AG09309 (cell line): Measurements from ENCODE around the gene PPIL6.

Experiments
- DNase-seq: peaks from one replicate; pipeline ENCODE4 v3.0.0-alpha.2; 2010; ENCODE audit warnings: low read depth
- H3K4me3 ChIP-seq: 2 replicates; pipeline ENCODE4 v1.5.1; 2011; ENCODE audit warnings: mild to moderate bottlenecking, low read depth, low read length, moderate library complexity; ENCODE audit not compliant: control insufficient read depth
- TF ChIP-seq, protein P1 (sequence below): IDR thresholded peaks from 2 replicates; pipeline ENCODE4 v1.5.1; 2011; ENCODE audit warnings: mild to moderate bottlenecking, low read depth, low read length, inconsistent platforms; ENCODE audit not compliant: insufficient read depth, control insufficient read depth; ENCODE audit errors: missing control alignments

Gene PPIL6

DNA sequence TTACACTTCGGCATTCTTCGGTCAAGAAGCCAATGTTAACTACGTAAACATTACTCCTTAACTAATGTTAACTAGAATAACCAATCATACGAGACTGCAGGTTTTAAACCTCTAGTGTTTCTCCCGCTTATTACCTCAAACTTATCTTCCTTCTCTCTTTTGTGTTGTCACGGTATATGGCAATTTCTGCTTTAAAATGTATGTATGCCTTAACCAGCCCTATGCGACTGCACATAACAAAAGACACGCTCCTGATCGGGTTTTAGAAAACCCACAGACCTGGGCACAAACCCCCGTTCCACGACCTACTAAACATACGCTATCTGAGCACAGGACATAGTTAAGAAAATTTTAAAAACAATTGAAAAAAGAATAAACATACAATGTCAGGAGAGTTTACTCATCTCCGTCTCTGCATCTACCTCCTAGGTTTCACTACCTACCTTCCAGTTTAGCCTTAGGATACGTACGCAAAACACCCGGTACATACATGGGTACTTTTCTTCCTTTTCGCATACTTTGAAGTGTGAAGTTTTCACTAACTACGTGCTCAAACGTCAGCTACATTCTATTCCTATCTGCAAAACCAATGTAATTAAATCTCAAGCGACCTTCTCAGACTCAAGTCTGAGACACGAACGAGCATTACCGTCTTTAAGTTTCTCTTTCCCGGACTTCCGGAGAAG is 59.2 kb downstream of the PPIL6 start:
- H3K4me3 ChIP-seq = peak overlapping the region; percentile 69
- no peak for DNase-seq
- TF ChIP-seq, protein P1, sequence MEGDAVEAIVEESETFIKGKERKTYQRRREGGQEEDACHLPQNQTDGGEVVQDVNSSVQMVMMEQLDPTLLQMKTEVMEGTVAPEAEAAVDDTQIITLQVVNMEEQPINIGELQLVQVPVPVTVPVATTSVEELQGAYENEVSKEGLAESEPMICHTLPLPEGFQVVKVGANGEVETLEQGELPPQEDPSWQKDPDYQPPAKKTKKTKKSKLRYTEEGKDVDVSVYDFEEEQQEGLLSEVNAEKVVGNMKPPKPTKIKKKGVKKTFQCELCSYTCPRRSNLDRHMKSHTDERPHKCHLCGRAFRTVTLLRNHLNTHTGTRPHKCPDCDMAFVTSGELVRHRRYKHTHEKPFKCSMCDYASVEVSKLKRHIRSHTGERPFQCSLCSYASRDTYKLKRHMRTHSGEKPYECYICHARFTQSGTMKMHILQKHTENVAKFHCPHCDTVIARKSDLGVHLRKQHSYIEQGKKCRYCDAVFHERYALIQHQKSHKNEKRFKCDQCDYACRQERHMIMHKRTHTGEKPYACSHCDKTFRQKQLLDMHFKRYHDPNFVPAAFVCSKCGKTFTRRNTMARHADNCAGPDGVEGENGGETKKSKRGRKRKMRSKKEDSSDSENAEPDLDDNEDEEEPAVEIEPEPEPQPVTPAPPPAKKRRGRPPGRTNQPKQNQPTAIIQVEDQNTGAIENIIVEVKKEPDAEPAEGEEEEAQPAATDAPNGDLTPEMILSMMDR = no peak

DNA sequence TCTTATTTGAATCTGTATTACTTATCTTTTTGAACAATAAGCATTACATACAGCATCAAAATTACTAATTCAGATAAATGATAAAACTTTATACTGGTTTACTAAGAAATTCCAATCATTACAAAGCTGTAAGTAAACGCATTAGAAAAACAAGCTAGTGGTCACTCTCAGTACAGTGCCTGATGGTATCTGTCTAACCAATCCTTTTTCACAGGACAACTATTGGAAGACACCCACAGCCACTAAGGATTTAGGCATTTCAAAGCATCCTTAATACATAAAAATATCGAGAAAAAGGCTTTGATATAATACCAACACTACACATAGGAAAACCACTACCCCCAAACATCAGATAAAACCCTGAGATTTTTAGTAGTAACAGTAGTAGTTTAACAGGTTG is 60.7 kb downstream of the PPIL6 start:
- DNase-seq = no peak
- H3K4me3 ChIP-seq = peak overlapping the region; percentile 69; the same call in 1 of the 2 replicates
- TF ChIP-seq, protein P1 = no peak

DNA sequence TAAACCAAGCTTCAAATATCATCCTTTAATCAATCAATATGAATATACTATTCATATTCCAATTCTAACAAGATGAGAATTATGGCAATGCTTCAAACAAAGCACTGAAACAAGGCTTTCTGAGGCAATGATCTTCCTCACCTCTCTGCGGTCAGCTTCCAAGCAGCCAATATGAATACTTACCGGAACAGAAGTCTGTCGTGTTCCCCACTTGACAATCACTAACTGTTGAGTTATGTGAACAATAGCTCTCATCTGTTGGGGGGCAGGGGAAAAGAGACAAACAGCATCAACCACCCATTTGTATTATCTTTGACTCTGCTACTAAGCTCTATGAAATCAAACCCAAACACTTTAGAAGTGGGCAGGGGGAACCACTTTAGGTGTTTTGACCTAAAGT is 62.7 kb downstream of the PPIL6 start:
- H3K4me3 ChIP-seq = no peak overlapping the region
- DNase-seq = no peak
- TF ChIP-seq, protein P1 = no peak

DNA sequence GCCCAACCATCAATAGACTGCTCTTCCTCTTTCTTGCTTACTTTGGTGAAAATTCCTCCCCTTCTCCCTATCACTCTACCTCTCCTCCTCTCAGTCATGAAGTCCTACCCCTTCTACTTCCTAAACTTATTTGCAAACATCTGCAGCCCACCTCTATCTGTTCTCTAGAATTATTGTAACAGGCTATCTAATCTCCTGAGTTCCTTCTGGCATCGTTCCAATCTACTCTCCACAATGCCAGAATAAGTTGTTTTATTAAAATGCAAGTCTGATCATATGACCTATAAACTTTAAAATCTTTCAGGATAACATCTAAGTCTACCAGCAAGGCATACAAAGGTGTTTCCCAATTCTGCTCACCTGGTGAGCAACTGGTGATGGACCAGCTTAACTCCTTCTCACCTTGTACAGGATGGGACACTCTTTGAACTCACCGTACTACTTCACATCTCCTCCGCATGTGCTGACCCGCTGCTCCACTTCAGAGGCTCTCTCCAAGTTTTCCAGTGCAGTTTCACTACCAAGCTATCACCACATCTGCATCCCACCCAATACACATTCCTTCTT is 66.0 kb downstream of the PPIL6 start:
- TF ChIP-seq, protein P1 = no peak
- DNase-seq = no peak
- no peak overlapping the region for H3K4me3 ChIP-seq

DNA sequence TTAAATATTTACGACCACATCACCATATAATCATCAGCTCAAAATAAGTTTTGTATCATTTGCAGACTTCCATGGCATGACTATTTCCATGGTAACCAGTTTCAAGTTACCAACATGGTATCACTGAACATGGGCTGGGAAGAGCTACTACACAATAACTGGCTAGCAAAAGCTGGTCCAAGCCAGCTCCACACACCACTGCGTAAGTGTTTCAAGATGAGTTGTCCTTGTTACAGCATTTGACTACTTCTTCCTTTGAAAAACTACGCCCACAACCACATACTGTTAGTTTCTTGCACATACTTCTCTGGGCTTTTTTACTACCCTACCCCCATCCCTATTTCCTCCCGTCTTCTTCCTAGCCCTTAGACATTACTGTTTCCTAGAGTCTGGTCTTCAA is 66.7 kb downstream of the PPIL6 start:
- TF ChIP-seq, protein P1 = no peak
- no peak for DNase-seq
- H3K4me3 ChIP-seq = no peak overlapping the region

DNA sequence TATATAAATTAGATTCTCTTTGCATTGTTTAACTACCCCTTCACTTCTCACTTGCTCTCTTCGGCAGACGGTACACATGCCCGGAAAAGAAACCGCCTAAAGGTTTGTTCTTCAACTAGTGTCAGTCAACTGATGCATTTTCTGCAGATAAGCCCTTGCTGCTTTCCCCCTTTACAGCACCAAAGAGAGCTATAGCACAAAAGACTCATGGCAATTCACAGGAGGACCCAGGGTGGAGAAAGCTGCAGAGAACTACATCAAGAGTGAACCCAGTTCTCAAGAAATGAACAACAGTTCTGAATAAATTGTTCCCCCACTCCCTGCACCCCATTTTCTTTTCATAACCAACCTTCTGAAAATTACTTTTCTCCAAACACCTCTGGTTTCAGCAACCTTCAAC is 67.1 kb downstream of the PPIL6 start:
- TF ChIP-seq, protein P1 = no peak
- no peak overlapping the region for H3K4me3 ChIP-seq
- no peak for DNase-seq

DNA sequence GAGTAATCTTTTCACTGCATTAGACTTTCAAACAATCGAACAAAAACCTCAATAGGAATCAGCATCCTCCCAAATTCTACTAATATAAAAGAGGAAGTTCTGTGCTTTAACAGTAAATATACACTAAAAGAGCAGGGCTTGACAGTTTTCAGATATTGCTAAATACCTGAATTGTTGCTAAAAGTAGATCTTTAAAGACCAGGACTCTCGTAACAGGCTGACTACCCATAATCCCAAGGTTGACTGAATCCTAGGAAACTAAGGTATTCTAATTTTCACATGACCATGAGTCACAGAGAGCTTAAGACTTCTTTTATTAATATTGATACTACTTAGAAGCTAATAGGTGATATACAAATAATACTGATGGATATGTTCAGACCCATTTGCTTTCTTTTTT is 68.3 kb downstream of the PPIL6 start:
- H3K4me3 ChIP-seq = no peak overlapping the region
- DNase-seq = no peak

More for the DNA sequence above, 68.3 kb downstream of the PPIL6 start:
- TF ChIP-seq, protein P1 = no peak
